Stimulated activated CD8-positive, alpha-beta memory T cell treated with anti-CD3 and anti-CD28 coated beads, Interleukin-7, amount 100 ng/mL, for 4 hours (primary cell): ENCODE results near the gene GUCA1A.
"Not testable (repeated sequence)": the region's sequence is repeated elsewhere in the genome, so short reads cannot be mapped to it uniquely, and the experiment has no call there.

ENCODE experiments used
- DNase-seq, 2 donors: peaks; one replicate each; pipeline ENCODE4 v3.0.0-alpha.2; 2020; ENCODE audit warnings: low read depth in 2 of 2

Gene GUCA1A

GRCh38 chr6:42210551-42210950 lies 37.4 kb downstream of the GUCA1A start:
- DNase-seq = no peak

- no peak for DNase-seq
Observed at GRCh38 chr6:42211726-42212125, 38.6 kb downstream of the GUCA1A start.

DNA sequence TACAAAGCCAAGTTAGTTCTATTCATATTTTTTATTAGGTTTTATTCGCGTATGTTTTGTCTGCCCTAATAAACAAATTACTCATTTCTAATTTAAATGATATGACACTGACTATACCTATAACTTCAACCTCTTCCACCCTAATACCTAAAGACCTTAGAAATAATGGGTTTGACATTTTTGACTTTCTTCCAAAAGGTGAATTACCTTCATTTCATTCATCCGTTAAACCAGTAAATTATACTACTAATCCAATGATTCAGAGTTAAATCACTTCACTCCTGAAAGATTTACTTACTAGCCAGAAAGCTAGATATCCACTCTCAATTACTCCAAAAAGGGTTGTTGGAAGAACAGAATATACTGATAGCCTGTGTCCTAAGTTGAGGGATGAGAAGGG lies 39.3 kb downstream of the GUCA1A start:
- no peak for DNase-seq

- DNase-seq = not testable (repeated sequence)
Observed at GRCh38 chr6:42216495-42216894, 43.3 kb downstream of the GUCA1A start.

DNA sequence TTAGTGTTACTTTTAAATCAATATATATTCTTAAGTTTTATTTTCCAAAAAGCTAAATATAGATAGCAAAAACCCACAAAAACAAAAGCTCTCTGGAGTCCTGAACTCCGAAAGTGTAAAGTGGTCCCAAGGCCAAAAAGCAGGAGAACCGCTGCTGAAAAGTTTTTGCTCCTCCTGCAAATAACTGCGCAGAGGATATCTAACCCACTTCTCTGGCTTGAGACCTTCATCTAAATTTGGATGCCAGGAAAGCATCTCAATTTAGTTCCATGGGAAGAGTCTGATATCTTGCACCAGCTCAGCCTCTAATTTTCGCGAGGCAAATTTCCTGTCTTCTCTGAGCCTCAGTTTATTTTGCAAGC lies 44.0 kb downstream of the GUCA1A start:
- no peak for DNase-seq

DNA sequence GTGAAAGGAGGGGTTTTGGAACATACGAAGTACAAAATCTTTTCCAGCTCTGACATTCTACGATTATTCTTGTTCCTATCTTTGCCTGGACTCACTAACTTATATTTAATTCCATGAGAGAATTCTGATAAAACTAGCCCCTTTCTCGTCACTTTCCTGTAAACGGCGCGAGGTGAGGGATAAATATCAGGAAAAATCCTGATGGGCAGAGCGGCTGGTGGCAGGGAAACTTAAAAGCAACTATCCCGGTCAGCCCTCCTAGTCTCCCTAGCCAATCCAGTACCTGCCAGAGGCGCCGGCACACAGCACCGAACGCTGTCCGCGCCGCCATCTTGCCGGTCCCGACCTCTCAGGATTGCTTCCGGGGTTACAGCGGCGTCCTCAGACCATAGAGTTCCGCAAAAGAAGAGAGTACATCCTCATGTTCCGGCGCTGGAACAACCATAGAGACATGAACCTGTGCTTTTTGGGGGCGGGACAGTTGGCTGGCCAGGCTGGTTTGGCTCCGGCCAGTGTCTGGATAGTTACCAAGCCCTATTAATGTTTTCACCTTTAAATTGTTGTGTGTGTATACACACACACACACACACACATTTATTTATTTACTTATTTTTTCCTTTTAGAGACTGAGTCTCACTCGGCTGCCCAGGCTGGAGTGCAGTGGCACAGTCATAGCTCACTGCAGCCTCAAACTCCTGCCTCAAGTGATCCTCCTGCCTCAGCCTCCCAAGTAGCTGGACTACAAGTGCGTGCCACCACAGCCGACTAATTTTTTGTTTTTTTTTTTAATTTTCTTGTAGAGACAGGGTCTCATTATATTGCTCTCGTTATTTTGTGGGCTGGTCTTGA lies 44.6 kb downstream of the GUCA1A start, which contains the start of gene MRPS10:
Gene MRPS10 (minus strand): TSS at position 343 of the 849 bp plus-strand sequence. CDS start 12 bp downstream, at position 331.
- DNase-seq = peak; percentile 84 to 86

DNA sequence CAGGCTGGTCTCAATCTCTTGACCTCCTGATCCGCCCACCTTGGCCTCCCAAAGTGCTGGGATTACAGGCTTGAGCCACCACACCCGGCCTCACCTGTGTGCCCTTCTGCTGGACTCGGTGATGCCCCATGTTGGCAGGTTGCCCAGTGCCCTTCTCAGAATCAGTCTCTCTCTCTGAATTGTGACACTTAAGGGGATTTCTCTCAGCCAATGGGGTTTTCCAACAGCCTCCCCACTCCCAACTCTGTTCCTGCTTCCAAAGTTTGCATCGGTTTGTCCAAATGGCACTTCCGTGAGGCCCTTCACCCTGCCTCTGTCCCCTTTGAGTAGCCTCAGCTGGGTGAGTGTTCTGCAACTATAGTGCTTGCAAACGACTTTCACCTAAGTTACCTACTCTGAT lies 47.6 kb downstream of the GUCA1A start:
- no peak for DNase-seq

- no peak for DNase-seq
Observed at GRCh38 chr6:42221546-42221945, 48.4 kb downstream of the GUCA1A start.

GRCh38 chr6:42222448-42222847 lies 49.3 kb downstream of the GUCA1A start:
- no peak for DNase-seq

GRCh38 chr6:42224222-42225028 lies 51.3 kb downstream of the GUCA1A start:
- no peak for DNase-seq

GRCh38 chr6:42225029-42225339 lies 51.8 kb downstream of the GUCA1A start:
- DNase-seq = no peak

DNA sequence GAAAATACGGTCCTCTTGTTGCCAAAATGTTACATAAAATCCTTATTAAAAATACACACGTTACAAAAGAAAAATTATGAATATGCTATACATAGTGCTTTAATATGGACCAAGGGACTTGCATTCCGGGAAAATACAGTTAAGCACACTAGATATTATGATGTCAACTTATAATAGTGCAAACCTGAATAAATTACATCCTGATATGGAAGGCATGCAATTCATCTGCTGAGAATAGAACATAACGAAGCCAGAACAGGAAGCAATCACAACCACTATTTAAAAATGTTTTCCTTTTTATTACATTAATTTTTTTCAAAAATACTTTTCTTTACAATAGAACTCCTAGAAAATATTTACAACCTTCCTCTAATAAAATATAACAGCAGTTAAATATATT lies 52.3 kb downstream of the GUCA1A start:
- no peak for DNase-seq

- no peak for DNase-seq
Observed at GRCh38 chr6:42226161-42226611, 53.0 kb downstream of the GUCA1A start.

GRCh38 chr6:42226645-42227143 lies 53.5 kb downstream of the GUCA1A start:
- no peak for DNase-seq

GRCh38 chr6:42227173-42227850 lies 54.1 kb downstream of the GUCA1A start:
- DNase-seq = no peak

DNA sequence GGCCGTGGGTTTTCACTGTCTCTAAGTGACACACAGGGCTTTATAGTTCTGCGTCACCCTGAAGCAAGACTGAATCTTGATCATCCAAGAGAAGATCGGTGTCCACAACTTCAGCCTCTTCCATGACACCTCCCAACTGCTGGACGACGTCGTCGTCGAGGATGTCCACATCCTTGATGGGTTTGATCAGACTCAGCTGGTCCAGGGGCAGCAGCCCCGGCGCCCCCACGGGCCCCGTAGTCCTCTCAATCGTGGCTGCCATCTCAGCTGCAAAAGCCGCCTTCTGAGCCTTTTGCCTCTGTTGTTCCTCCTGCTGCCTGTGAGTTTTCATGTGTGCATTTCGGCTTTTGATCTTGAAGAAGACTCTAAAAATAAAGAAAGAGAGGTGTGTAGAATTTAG lies 55.1 kb downstream of the GUCA1A start:
- DNase-seq = no peak
